ENCODE results near the gene BAIAP2. TPM values are rescaled to one million over a fixed set of nuclear protein-coding genes. Genes with fewer than 3 reads are reported as not detected.

BAIAP2 gene
- total RNA-seq, 1 donor from 2014 or later, result 113 TPM

- peaks cover 58% of the 10 kb centered on the region for H3K4me1 ChIP-seq
These were observed 28.4 kb downstream of the BAIAP2 start for GRCh38 chr17:81063106-81064093.

GRCh38 chr17:81064678-81065475 is 29.9 kb downstream of the BAIAP2 start:
- no peak for DNase-seq (ENCODE audit: extremely low spot score in 2 of 2)
- Histone ChIP-seq H3K9me3 (no peaks in the 10 kb centered on the region), H3K4me1 (peaks cover 43% of the 10 kb centered on the region), H3K27me3 (no peaks in the 10 kb centered on the region), H3K36me3 (peaks cover 0 to 6% of the 10 kb centered on the region in 2 donors), H3K4me3 (no peak overlapping the region), H3K27ac (peak overlapping the region; percentile 61)
- intact Hi-C loops (cut with DNase I), result no loop called here
- no peak for TF ChIP-seq CTCF (IDR thresholded peaks at IDR 0.05)
- peak in 1 of 2 donors; percentile 23 for TF ChIP-seq POLR2AphosphoS5 (IDR thresholded peaks at IDR 0.05; ENCODE audit: insufficient read depth in 1 of 2, low read depth in 1 of 2)

More at GRCh38 chr17:81063106-81064093, 28.4 kb downstream of the BAIAP2 start:
- DNase-seq (ENCODE audit: extremely low spot score in 2 of 2), result no peak
- intact Hi-C loops (cut with DNase I), result no loop called here
- Histone ChIP-seq H3K27me3 (no peaks in the 10 kb centered on the region), H3K36me3 (peaks cover 0 to 6% of the 10 kb centered on the region in 2 donors), H3K9me3 (no peaks in the 10 kb centered on the region), H3K4me3 (no peak overlapping the region), H3K27ac (peak overlapping the region; percentile 61)
- TF ChIP-seq POLR2AphosphoS5 (IDR thresholded peaks at IDR 0.05; ENCODE audit: insufficient read depth in 1 of 2, low read depth in 1 of 2), result no peak

- H3K4me3 ChIP-seq, result no peak overlapping the region
These were observed 30.5 kb downstream of the BAIAP2 start for GRCh38 chr17:81065500-81065899.

GRCh38 chr17:81066072-81066471 is 31.1 kb downstream of the BAIAP2 start:
- Histone ChIP-seq H3K36me3 (peaks cover 0 to 6% of the 10 kb centered on the region in 2 donors), H3K4me3 (no peak overlapping the region), H3K9me3 (no peaks in the 10 kb centered on the region), H3K27me3 (no peaks in the 10 kb centered on the region), H3K27ac (peak overlapping the region; percentile 61), H3K4me1 (peaks cover 41% of the 10 kb centered on the region)
- no peak for TF ChIP-seq POLR2AphosphoS5 (IDR thresholded peaks at IDR 0.05; ENCODE audit: insufficient read depth in 1 of 2, low read depth in 1 of 2)
- no peak for TF ChIP-seq POLR2A (IDR thresholded peaks at IDR 0.05)
- intact Hi-C loops (cut with DNase I), result no loop called here
- DNase-seq (ENCODE audit: extremely low spot score in 2 of 2), result no peak

More at GRCh38 chr17:81065500-81065899, 30.5 kb downstream of the BAIAP2 start:
- TF ChIP-seq POLR2AphosphoS5 (IDR thresholded peaks at IDR 0.05; ENCODE audit: insufficient read depth in 1 of 2, low read depth in 1 of 2) (no peak), CTCF (IDR thresholded peaks at IDR 0.05) (no peak), POLR2A (IDR thresholded peaks at IDR 0.05) (no peak)
- Histone ChIP-seq H3K9me3 (no peaks in the 10 kb centered on the region), H3K4me1 (peaks cover 40% of the 10 kb centered on the region), H3K27me3 (no peaks in the 10 kb centered on the region), H3K27ac (peak overlapping the region; percentile 61), H3K36me3 (peaks cover 0 to 6% of the 10 kb centered on the region in 2 donors)
- DNase-seq (ENCODE audit: extremely low spot score in 2 of 2), result no peak
- intact Hi-C loops (cut with DNase I), result no loop called here

GRCh38 chr17:81066771-81067315 is 31.9 kb downstream of the BAIAP2 start:
- Histone ChIP-seq H3K27ac (peak overlapping the region; percentile 24), H3K4me1 (peaks cover 49% of the 10 kb centered on the region), H3K27me3 (no peaks in the 10 kb centered on the region), H3K36me3 (peaks cover 0 to under 1% of the 10 kb centered on the region in 2 donors), H3K9me3 (no peaks in the 10 kb centered on the region), H3K4me3 (no peak overlapping the region)
- intact Hi-C loops (cut with DNase I), result no loop called here
- no peak for TF ChIP-seq POLR2A (IDR thresholded peaks at IDR 0.05)
- no peak for TF ChIP-seq CTCF (IDR thresholded peaks at IDR 0.05)
- no peak for TF ChIP-seq POLR2AphosphoS5 (IDR thresholded peaks at IDR 0.05; ENCODE audit: insufficient read depth in 1 of 2, low read depth in 1 of 2)
- DNase-seq (ENCODE audit: extremely low spot score in 2 of 2), result no peak
